HCT116 (cell line): ENCODE measurements around the gene TOX4. TPM values are rescaled to one million over a fixed set of nuclear protein-coding genes. Genes with fewer than 3 reads are reported as not detected.

Experiments used
- ATAC-seq: fragments of 200-7000 bp; cut with Tn5 transposase; 2 replicates; pipeline ENCODE4 v1.9.1; 2020; ENCODE audit warnings: mild to moderate bottlenecking, moderate library complexity
- BruUV-seq: library from RNA; stranded (reverse); fragments of 400-500 nt; replicated peaks from 2 replicates; lab custom pipeline; 2021; lab: Mats Ljungman, UMichigan
- CTCF ChIA-PET: fragments of 300-600 bp; sonication (Branson Sonifier 250); formaldehyde crosslinking; loops from one replicate; lab custom pipeline; 2021; ENCODE audit warnings: antibody characterized with exemption; lab: Charles Lee
- POLR2A ChIA-PET: fragments of 300-600, 350-600 bp; sonication (Branson Sonifier 250); formaldehyde crosslinking; loops from one replicate; lab custom pipeline; 2021; ENCODE audit warnings: antibody characterized with exemption; lab: Charles Lee
- RAD21 ChIA-PET, 2 experiments: fragments of 300-600 bp; sonication (Branson Sonifier 250); formaldehyde crosslinking; loops; one replicate each; lab custom pipeline; 2023; ENCODE audit warnings: low total read pairs in 2 of 2; ENCODE audit not compliant: uncharacterized antibody in 2 of 2, unreplicated experiment in 2 of 2, low non-redundant PET in 1 of 2; lab: Charles Lee
- DNase-seq: peaks from one replicate; pipeline ENCODE4 v3.0.0-alpha.2; 2010; ENCODE audit warnings: low read depth, low spot score
- H2AFZ ChIP-seq: fragments of 200-600 bp; shearing (Covaris generic), sonication (generic); 2 replicates; pipeline ENCODE4 v1.6.1; 2017; ENCODE audit warnings: low read depth, mixed run types, mixed read lengths, antibody characterized with exemption, low read length; ENCODE audit not compliant: poor library complexity, severe bottlenecking
- H3K27ac ChIP-seq: 2 replicates; pipeline ENCODE4 v1.5.1; 2012; ENCODE audit warnings: low read depth, low read length
- H3K27me3 ChIP-seq: fragments of 200-600 bp; sonication (generic); 2 replicates; pipeline ENCODE4 v1.6.1; 2016; ENCODE audit warnings: mixed run types, low read length, mixed read lengths; ENCODE audit not compliant: insufficient read depth
- H3K36me3 ChIP-seq, 2 experiments: fragments of 200-500 bp in 1 of 2; fragments of 200-600 bp in 1 of 2; sonication (Bioruptor generic) in 1 of 2; sonication (generic) in 1 of 2; 2 replicates each; pipeline versions ENCODE4 v1.5.1 to v1.6.1; 2014 to 2016; ENCODE audit warnings: low read length in 2 of 2, inconsistent platforms in 1 of 2, mixed read lengths in 1 of 2, mixed run types in 1 of 2; ENCODE audit not compliant: insufficient read depth in 2 of 2, control insufficient read depth in 1 of 2
- H3K4me1 ChIP-seq, 2 experiments: fragments of 200-600 bp in 1 of 2; sonication (generic) in 1 of 2; 2 replicates each; pipeline versions ENCODE4 v1.5.1 to v1.6.1; 2012 to 2017; ENCODE audit warnings: low read length in 2 of 2, inconsistent platforms in 1 of 2, mild to moderate bottlenecking in 1 of 2, mixed read lengths in 1 of 2, mixed run types in 1 of 2, moderate library complexity in 1 of 2; ENCODE audit not compliant: insufficient read depth in 2 of 2, control insufficient read depth in 1 of 2
- H3K4me2 ChIP-seq: fragments of 200-600 bp; sonication (generic); 2 replicates; pipeline ENCODE4 v1.6.1; 2017; ENCODE audit warnings: mixed run types, low read length, mixed read lengths
- H3K4me3 ChIP-seq, 2 experiments: fragments of 200-600 bp in 1 of 2; sonication (generic) in 1 of 2; replicated peaks in 1 of 2; 2 replicates each; pipeline ENCODE4 v1.5.1; 2011 to 2016; ENCODE audit warnings: low read length in 2 of 2, control low read depth in 1 of 2, low read depth in 1 of 2, mild to moderate bottlenecking in 1 of 2, mixed read lengths in 1 of 2, mixed run types in 1 of 2
- H3K79me2 ChIP-seq: fragments of 200-600 bp; sonication (generic); 2 replicates; pipeline ENCODE4 v1.6.1; 2017; ENCODE audit warnings: mild to moderate bottlenecking, mixed run types, low read length, moderate library complexity, mixed read lengths; ENCODE audit not compliant: insufficient read depth
- H3K9ac ChIP-seq: fragments of 200-600 bp; sonication (generic); 2 replicates; pipeline ENCODE4 v1.6.1; 2016; ENCODE audit warnings: low read length, mixed read lengths
- H3K9me2 ChIP-seq: fragments of 200-600 bp; sonication (generic), shearing (Covaris generic); 2 replicates; pipeline ENCODE4 v1.6.1; 2017; ENCODE audit warnings: mixed run types, mild to moderate bottlenecking, moderate library complexity; ENCODE audit not compliant: insufficient read depth
- H3K9me3 ChIP-seq, 2 experiments: fragments of 200-500 bp in 1 of 2; fragments of 200-600 bp in 1 of 2; sonication (Bioruptor generic) in 1 of 2; sonication (generic) in 1 of 2; 2 replicates each; pipeline ENCODE4 v1.6.1; 2014 to 2017; ENCODE audit warnings: low read length in 2 of 2, mixed read lengths in 2 of 2, inconsistent platforms in 1 of 2, low read depth in 1 of 2, mild to moderate bottlenecking in 1 of 2, mixed run types in 1 of 2, moderate library complexity in 1 of 2; ENCODE audit not compliant: control insufficient read depth in 1 of 2, insufficient read depth in 1 of 2
- H4K20me1 ChIP-seq: fragments of 200-600 bp; sonication (generic), shearing (Covaris generic); 2 replicates; pipeline ENCODE4 v1.6.1; 2017; ENCODE audit warnings: mixed run types, mild to moderate bottlenecking, moderate library complexity; ENCODE audit not compliant: insufficient read depth
- ATF3 ChIP-seq: IDR thresholded peaks from 2 replicates; pipeline ENCODE4 v1.6.1; 2012
- CEBPB ChIP-seq: IDR thresholded peaks from 2 replicates; pipeline ENCODE4 v1.6.1; 2012; ENCODE audit warnings: low read depth
- CTCF ChIP-seq, 3 experiments: fragments of 200-600 bp in 1 of 3; sonication (generic) in 1 of 3; IDR thresholded peaks in 2 of 3; conservative IDR thresholded peaks in 1 of 3; 2 replicates each; pipeline ENCODE4 v1.5.1; 2012 to 2017; ENCODE audit warnings: low read depth in 2 of 3, low read length in 2 of 3, antibody characterized with exemption in 1 of 3, borderline replicate concordance in 1 of 3, control low read depth in 1 of 3, mild to moderate bottlenecking in 1 of 3, mixed read lengths in 1 of 3, mixed run types in 1 of 3, moderate library complexity in 1 of 3; ENCODE audit not compliant: insufficient read depth in 1 of 3
- ELF1 ChIP-seq: IDR thresholded peaks from 2 replicates; pipeline ENCODE4 v1.6.1; 2012; ENCODE audit warnings: low read depth, borderline replicate concordance
- EZH2 ChIP-seq: fragments of 200-600 bp; sonication (generic); IDR thresholded peaks from 2 replicates; pipeline ENCODE4 v1.6.1; 2017; ENCODE audit warnings: antibody characterized with exemption, mixed run types
- EZH2phosphoT487 ChIP-seq: fragments of 200-600 bp; IDR thresholded peaks from 2 replicates; pipeline ENCODE4 v1.6.1; 2018; ENCODE audit warnings: antibody characterized with exemption, borderline replicate concordance
- FOSL1 ChIP-seq: IDR thresholded peaks from 2 replicates; pipeline ENCODE4 v1.6.1; 2012; ENCODE audit warnings: low read depth
- JUND ChIP-seq: IDR thresholded peaks from 2 replicates; pipeline ENCODE4 v1.6.1; 2012
- MAX ChIP-seq: IDR thresholded peaks from 2 replicates; pipeline ENCODE4 v1.6.1; 2012
- POLR2A ChIP-seq: IDR thresholded peaks from 2 replicates; pipeline ENCODE4 v1.7.0; 2011; ENCODE audit warnings: borderline replicate concordance; ENCODE audit not compliant: insufficient read depth, insufficient read length; ENCODE audit errors: extremely low read depth
- POLR2AphosphoS5 ChIP-seq: IDR thresholded peaks from 2 replicates; pipeline ENCODE4 v1.6.1; 2011; ENCODE audit warnings: mild to moderate bottlenecking, low read depth, low read length, moderate library complexity
- RAD21 ChIP-seq: IDR thresholded peaks from 2 replicates; pipeline ENCODE4 v1.6.1; 2012; ENCODE audit warnings: low read depth, mild to moderate bottlenecking
- SP1 ChIP-seq: IDR thresholded peaks from 2 replicates; pipeline ENCODE4 v1.6.1; 2012; ENCODE audit warnings: low read depth
- SRF ChIP-seq: IDR thresholded peaks from 2 replicates; pipeline ENCODE4 v1.6.1; 2012; ENCODE audit warnings: low read depth
- TCF7L2 ChIP-seq: IDR thresholded peaks from 2 replicates; pipeline ENCODE4 v1.7.0; 2011; ENCODE audit warnings: borderline replicate concordance, inconsistent platforms; ENCODE audit not compliant: insufficient read depth, insufficient read length; ENCODE audit errors: extremely low read depth
- YY1 ChIP-seq: IDR thresholded peaks from 2 replicates; pipeline ENCODE4 v1.6.1; 2011; ENCODE audit warnings: low read length, low read depth, moderate library complexity, mild to moderate bottlenecking; ENCODE audit not compliant: insufficient replicate concordance; ENCODE audit errors: extremely low read depth
- ZBTB33 ChIP-seq: IDR thresholded peaks from 2 replicates; pipeline ENCODE4 v1.6.1; 2011; ENCODE audit warnings: mild to moderate bottlenecking, low read length, moderate library complexity; ENCODE audit not compliant: insufficient replicate concordance; ENCODE audit errors: extremely low read depth
- ZFX ChIP-seq: fragments of 450-650 bp; IDR thresholded peaks from 2 replicates; pipeline ENCODE4 v1.6.1; 2017
- ZNF274 ChIP-seq: fragments of 200-500 bp; sonication (Bioruptor generic); IDR thresholded peaks from 2 replicates; pipeline ENCODE4 v1.6.1; 2014; ENCODE audit warnings: mild to moderate bottlenecking, low read depth, low read length, inconsistent platforms
- intact Hi-C: fragments of 100-400 bp; cut with micrococcal nuclease; formaldehyde crosslinking; loops from 2 replicates; pipeline ENCODE4 v1.10.0; 2022
- total RNA-seq: library from RNA; stranded (reverse); gene quantifications from one replicate; pipeline ENCODE4 v1.2.1, GENCODE V29; 2021; ENCODE audit not compliant: unreplicated experiment

The TOX4 gene
- total RNA-seq, 1 experiment from 2014 or later, result 58.5 TPM

GRCh38 chr14:21524575-21525490 is 47.8 kb downstream of the TOX4 start:
- Histone ChIP-seq H3K9me2 (no peaks in the 10 kb centered on the region), H3K9me3 (no peaks in the 10 kb centered on the region), H2AFZ (no peak overlapping the region), H3K36me3 (no peaks in the 10 kb centered on the region), H4K20me1 (no peaks in the 10 kb centered on the region), H3K27me3 (peaks cover 9% of the 10 kb centered on the region; the same call in 1 of the 2 replicates), H3K4me2 (no peak overlapping the region), H3K79me2 (no peaks in the 10 kb centered on the region), H3K4me3 (no peak overlapping the region)
- CTCF ChIA-PET, result no interaction called here
- POLR2A ChIA-PET, result no interaction called here
- no peak for DNase-seq
- BruUV-seq, result no TSS peak
- intact Hi-C loops, result no loop called here
- no peak for TF ChIP-seq POLR2A
- no peak for TF ChIP-seq EZH2phosphoT487
- TF ChIP-seq MAX, result no peak
- TF ChIP-seq POLR2AphosphoS5, result no peak
- TF ChIP-seq ZFX, result no peak
- TF ChIP-seq ZNF274, result no peak
- TF ChIP-seq JUND, result no peak
- TF ChIP-seq SRF, result no peak
- no peak for TF ChIP-seq CTCF (IDR thresholded peaks at IDR 0.05 in 2 of 3, conservative IDR thresholded peaks at IDR 0.05 in 1 of 3; ENCODE audit: borderline replicate concordance in 1 of 3, insufficient read depth in 1 of 3, low read depth in 2 of 3, low read length in 2 of 3)
- TF ChIP-seq YY1, result no peak
- TF ChIP-seq CEBPB, result no peak
- TF ChIP-seq ELF1, result no peak
- no peak for TF ChIP-seq TCF7L2
- TF ChIP-seq SP1, result no peak
- no peak for TF ChIP-seq FOSL1
- TF ChIP-seq RAD21, result no peak
- TF ChIP-seq ATF3, result no peak
- no peak for TF ChIP-seq EZH2
- TF ChIP-seq ZBTB33, result no peak
- TF ChIP-seq, all 23 proteins: peak for 0
- ATAC-seq, result no peak
- RAD21 ChIA-PET, result no interaction called here
- H3K4me1 ChIP-seq, result peaks cover 0 to 5% of the 10 kb centered on the region in 2 experiments; a peak in 1 of 4 replicates
- no peak overlapping the region for H3K27ac ChIP-seq
- H3K9ac ChIP-seq, result no peak overlapping the region
